ENCODE data around the gene NTN4. TPM values are rescaled to one million over a fixed set of nuclear protein-coding genes. Genes with fewer than 3 reads are reported as not detected.

Gene NTN4
- total RNA-seq, 1 experiment from 2014 or later: 68.4 TPM

- peaks cover 26% of the 10 kb centered on the region for H3K4me1 Mint-ChIP-seq (ENCODE audit: low read depth, unreplicated experiment)
- BruUV-seq (replicated peaks): no TSS peak
- DNase-seq: no peak
- H3K27me3 Mint-ChIP-seq (ENCODE audit: unreplicated experiment): no peaks in the 10 kb centered on the region
- peaks cover 12% of the 10 kb centered on the region for H3K36me3 Mint-ChIP-seq (ENCODE audit: insufficient read depth, unreplicated experiment)
- no peaks in the 10 kb centered on the region for H3K9me3 Mint-ChIP-seq (ENCODE audit: low read depth, unreplicated experiment)
- CTCF ChIA-PET: interaction anchor here (0.8 to 1.3 kb wide), 3 partner anchors 14 to 129 kb away, joined by 3 to 10 read pairs (median 3); no protein-coding TSS in a partner anchor
- no peak overlapping the region for H3K4me3 Mint-ChIP-seq (ENCODE audit: low read depth, unreplicated experiment)
- no peak overlapping the region for H3K27ac Mint-ChIP-seq (ENCODE audit: unreplicated experiment)
- intact Hi-C loops (cut with micrococcal nuclease; ENCODE audit: unreplicated experiment): loop anchor here (5.0 kb wide), 3 partner anchors 52 to 98 kb away; no protein-coding TSS in a partner anchor
- TF ChIP-seq CTCF (IDR thresholded peaks at IDR 0.05; ENCODE audit: unreplicated experiment): no peak
Observed at GRCh38 chr12:95703986-95704385, 86.6 kb downstream of the NTN4 start.

GRCh38 chr12:95701722-95702418 lies 88.7 kb downstream of the NTN4 start:
- Mint-ChIP-seq H3K9me3 (ENCODE audit: low read depth, unreplicated experiment) (no peaks in the 10 kb centered on the region), H3K4me1 (ENCODE audit: low read depth, unreplicated experiment) (peaks cover 27% of the 10 kb centered on the region), H3K27ac (ENCODE audit: unreplicated experiment) (peak overlapping the region; percentile 77), H3K36me3 (ENCODE audit: insufficient read depth, unreplicated experiment) (peaks cover 19% of the 10 kb centered on the region), H3K4me3 (ENCODE audit: low read depth, unreplicated experiment) (no peak overlapping the region), H3K27me3 (ENCODE audit: unreplicated experiment) (no peaks in the 10 kb centered on the region)
- peak; percentile 76 for DNase-seq
- intact Hi-C loops (cut with micrococcal nuclease; ENCODE audit: unreplicated experiment): loop anchor here (5.0 kb wide), 3 partner anchors 50 to 100 kb away; no protein-coding TSS in a partner anchor
- no TSS peak for BruUV-seq (replicated peaks)
- TF ChIP-seq CTCF (IDR thresholded peaks at IDR 0.05; ENCODE audit: unreplicated experiment): no peak
- CTCF ChIA-PET: interaction anchor here (0.5 to 1.7 kb wide), 6 partner anchors 11 to 162 kb away, joined by 3 to 7 read pairs (median 4); no protein-coding TSS in a partner anchor

GRCh38 chr12:95701275-95701674 lies 89.3 kb downstream of the NTN4 start:
- H3K27ac Mint-ChIP-seq (ENCODE audit: unreplicated experiment): peak overlapping the region; percentile 77
- no peak for DNase-seq
- no peaks in the 10 kb centered on the region for H3K9me3 Mint-ChIP-seq (ENCODE audit: low read depth, unreplicated experiment)
- no peak for TF ChIP-seq CTCF (IDR thresholded peaks at IDR 0.05; ENCODE audit: unreplicated experiment)
- H3K27me3 Mint-ChIP-seq (ENCODE audit: unreplicated experiment): no peaks in the 10 kb centered on the region
- peaks cover 27% of the 10 kb centered on the region for H3K4me1 Mint-ChIP-seq (ENCODE audit: low read depth, unreplicated experiment)
- BruUV-seq (replicated peaks): no TSS peak
- intact Hi-C loops (cut with micrococcal nuclease; ENCODE audit: unreplicated experiment): loop anchor here (5.0 kb wide), 3 partner anchors 49 to 101 kb away; no protein-coding TSS in a partner anchor
- no peak overlapping the region for H3K4me3 Mint-ChIP-seq (ENCODE audit: low read depth, unreplicated experiment)
- CTCF ChIA-PET: interaction anchor here (0.5 to 1.7 kb wide), 6 partner anchors 10 to 161 kb away, joined by 3 to 7 read pairs (median 4); no protein-coding TSS in a partner anchor
- peaks cover 19% of the 10 kb centered on the region for H3K36me3 Mint-ChIP-seq (ENCODE audit: insufficient read depth, unreplicated experiment)

- DNase-seq: no peak
- intact Hi-C loops (cut with micrococcal nuclease; ENCODE audit: unreplicated experiment): loop anchor here (5.0 kb wide), 3 partner anchors 48 to 102 kb away; no protein-coding TSS in a partner anchor
- Mint-ChIP-seq H3K27ac (ENCODE audit: unreplicated experiment) (peak overlapping the region; percentile 77), H3K27me3 (ENCODE audit: unreplicated experiment) (no peaks in the 10 kb centered on the region), H3K36me3 (ENCODE audit: insufficient read depth, unreplicated experiment) (peaks cover 19% of the 10 kb centered on the region), H3K4me3 (ENCODE audit: low read depth, unreplicated experiment) (no peak overlapping the region), H3K4me1 (ENCODE audit: low read depth, unreplicated experiment) (peaks cover 27% of the 10 kb centered on the region), H3K9me3 (ENCODE audit: low read depth, unreplicated experiment) (no peaks in the 10 kb centered on the region)
- CTCF ChIA-PET: interaction anchor here (1.7 kb wide), 1 partner anchor 18 kb away, joined by 7 read pairs; no protein-coding TSS in a partner anchor
- BruUV-seq (replicated peaks): no TSS peak
- TF ChIP-seq CTCF (IDR thresholded peaks at IDR 0.05; ENCODE audit: unreplicated experiment): no peak
Observed at GRCh38 chr12:95700316-95700785, 90.2 kb downstream of the NTN4 start.
